Fibroblast of peridontal ligament (primary cell): ENCODE measurements around the gene RPTOR.
"Not testable (repeated sequence)": the region's sequence is repeated elsewhere in the genome, so short reads cannot be mapped to it uniquely, and the experiment has no call there.

Source experiments
- DNase-seq: peaks from one replicate; pipeline ENCODE4 v3.0.0-alpha.2; 2010; ENCODE audit errors: extremely low read depth

RPTOR gene

GRCh38 chr17:80798595-80799537, 254.2 kb downstream of the RPTOR start:
- no peak for DNase-seq

DNA sequence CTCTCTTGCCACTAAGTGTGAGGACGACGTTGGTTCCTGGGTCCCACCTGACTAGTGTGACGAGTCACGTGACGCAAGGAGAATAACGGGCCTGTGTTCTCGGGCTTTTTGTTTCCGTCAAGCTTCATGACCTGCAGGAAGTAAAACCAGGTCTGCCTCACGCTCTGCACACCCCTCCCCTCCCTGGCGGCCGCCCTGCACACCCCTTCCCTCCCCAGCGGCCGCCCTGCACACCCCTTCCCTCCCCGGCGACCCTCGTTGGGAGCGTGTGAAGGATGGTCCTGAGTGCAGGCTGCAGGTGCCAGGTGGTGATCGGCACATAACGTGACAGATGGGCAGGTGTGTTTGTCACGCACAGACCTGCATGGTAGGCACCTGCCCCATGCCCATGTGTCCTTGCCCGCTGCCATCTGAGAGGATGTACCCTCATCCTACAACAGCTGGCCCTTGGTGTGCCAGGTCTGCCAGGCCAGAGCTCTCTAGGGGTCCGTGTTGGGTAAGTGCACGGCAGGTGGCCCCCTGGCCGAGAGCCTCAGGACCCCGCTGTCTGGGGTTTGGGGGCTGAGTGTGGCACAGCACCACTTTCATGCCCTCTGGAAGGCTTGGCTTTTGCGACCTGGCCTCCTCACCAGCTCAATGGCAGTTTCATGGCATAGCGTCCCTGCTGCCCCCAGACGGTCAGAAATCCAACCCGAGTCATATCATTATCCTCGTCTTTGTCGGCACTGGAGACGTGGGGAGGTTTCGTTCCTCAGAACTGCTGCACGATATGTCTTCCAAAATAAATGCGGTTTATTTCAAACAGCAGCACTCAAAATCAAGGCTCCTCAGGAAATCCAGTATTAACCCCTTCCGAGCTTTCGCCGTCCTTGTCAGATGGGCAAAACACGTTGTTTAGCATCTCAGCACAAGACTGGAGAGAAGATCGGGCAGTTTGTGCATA, 255.2 kb downstream of the RPTOR start:
- DNase-seq, result no peak

DNA sequence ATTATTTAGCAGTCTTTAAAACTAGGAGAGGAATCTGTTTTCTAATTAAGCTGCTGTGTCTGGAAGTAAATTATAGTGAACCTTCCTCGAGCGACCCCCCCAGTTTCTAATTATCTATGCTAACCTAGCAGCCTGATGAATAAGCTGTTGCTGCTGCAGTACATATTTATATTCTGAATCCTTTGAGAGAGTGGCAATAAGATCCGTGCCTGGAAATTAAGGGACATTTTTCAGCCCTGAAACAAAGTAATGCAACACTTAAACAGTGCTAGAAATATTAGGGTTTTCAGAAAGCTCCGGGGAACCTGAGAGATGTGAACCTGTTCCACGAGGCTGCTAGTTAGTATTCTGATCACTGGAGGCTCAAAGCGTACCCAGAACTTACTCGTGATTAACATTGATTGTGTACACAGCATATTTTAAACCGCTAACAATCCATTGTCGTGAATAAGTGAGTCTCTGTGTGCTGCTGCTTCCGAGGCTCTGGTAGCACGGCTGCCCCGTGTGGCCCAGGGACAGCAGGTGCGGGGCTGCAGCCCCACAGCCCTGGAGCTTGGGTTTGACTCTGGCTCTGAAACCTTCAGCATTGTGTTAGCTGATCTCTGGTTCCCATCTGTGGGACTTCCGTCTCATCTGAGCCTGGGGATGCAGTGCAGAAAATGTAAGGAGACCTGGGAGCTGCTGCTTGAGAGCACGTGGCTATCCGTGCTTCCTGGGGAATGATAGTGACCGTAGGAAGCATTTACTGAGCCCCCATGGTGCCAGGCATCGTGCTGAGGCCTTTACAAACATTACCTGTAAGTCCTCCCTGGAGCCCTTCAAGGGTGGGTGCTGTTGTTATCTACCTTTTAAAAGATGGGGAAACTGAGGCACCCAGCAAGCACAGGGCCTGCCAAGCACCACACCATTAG, 256.1 kb downstream of the RPTOR start:
- DNase-seq, result no peak

DNA sequence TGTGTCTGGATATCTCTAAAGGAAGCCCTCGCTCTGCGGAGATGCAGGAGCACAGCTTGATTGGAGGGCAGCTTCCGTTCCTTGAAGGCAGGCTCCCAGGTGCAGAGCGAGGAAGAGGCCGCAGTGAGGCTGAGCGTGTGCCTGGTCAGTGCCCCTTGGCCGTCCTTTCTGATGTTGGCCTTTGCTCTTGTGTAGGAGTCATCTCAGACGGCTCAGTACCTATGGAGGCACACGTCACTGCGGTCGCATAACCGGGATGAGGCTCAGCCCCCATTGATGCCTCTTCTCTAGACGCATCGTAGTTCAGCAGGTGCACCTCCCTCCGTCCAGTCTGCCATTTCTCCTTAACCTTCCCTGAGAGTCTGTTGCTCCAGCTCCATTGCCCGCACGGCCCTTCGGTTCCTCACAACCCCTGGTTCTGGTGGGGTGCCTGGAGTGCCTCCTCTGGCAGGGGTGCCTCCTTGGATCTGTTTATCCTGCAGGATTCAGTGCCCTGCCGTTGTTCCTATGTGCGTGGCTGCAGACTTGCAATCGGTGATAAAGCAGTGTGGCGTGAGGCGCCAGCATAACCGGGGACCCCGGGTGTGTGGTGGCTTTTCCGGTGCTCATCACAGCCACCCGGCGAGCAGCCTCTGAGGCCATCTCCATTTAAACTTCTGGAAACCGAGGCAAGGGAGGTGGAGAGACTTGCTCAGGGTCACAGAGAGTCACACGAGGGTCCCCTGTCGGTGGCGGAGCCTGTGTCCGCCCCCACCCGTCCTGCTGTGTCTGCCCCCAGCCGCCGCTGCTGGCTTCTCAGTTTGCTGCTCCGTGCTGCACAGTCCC, 258.2 kb downstream of the RPTOR start:
- no peak for DNase-seq

GRCh38 chr17:80803451-80804428, 259.1 kb downstream of the RPTOR start:
- DNase-seq, result no peak

DNA sequence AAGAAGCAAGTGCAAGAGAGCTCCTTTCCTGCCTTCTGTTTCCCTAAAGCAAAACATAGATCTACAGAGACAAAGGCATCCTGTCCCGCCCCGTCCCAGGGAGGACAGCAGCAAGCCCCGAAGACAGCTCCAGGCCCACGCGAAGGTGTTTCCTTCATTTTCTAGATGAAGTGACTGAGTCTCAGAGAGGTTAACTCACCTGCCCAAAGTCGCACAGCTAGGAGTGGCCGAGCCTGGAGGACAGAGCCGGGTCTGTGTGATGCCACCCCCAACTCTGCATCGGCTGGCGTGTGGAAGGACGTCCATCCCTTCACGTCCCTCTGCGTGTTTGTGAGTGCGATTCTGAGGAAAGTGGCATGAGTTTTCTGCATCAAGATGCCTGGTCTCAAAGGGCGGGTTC, 259.8 kb downstream of the RPTOR start:
- DNase-seq, result no peak

DNA sequence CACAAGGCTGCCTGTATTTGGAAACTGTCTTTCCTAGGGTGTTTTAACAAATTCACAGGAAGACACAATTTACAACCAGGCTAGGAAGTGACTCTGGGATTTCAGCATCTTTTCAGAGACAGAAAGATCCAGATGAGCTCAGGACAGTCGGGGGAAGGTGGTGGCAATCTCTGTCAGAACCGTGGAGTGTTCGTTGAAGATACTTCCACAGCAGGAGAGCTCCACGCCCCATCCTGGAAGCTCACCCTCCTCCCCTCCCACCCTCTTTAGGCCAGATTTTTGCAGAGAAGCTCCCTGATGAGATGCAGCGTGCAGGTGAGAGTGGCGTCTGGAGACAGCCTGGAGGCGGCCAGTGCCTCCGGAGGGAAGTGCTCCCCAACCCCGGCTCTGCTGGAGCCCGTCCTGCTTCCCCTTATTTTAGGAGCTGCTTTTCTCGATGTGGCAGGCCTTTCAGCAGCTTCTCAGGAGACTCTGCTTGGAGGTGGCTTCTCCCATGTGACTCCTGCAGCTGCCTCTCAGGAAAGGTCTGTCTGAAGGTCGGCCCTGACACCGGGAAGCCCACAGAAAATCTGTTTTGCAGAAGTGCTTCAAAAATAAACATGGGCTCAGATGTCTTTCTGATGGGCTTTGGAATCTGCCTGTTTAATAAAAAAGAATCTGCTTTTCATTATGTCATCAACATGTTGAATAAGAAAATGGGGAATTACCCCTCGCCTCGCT, 260.6 kb downstream of the RPTOR start:
- DNase-seq, result peak; percentile 53

GRCh38 chr17:80807014-80807413, 262.4 kb downstream of the RPTOR start:
- no peak for DNase-seq

GRCh38 chr17:80807882-80808281, 263.2 kb downstream of the RPTOR start:
- DNase-seq, result no peak

- no peak for DNase-seq
Observed at GRCh38 chr17:80811181-80812105, 266.8 kb downstream of the RPTOR start.

DNA sequence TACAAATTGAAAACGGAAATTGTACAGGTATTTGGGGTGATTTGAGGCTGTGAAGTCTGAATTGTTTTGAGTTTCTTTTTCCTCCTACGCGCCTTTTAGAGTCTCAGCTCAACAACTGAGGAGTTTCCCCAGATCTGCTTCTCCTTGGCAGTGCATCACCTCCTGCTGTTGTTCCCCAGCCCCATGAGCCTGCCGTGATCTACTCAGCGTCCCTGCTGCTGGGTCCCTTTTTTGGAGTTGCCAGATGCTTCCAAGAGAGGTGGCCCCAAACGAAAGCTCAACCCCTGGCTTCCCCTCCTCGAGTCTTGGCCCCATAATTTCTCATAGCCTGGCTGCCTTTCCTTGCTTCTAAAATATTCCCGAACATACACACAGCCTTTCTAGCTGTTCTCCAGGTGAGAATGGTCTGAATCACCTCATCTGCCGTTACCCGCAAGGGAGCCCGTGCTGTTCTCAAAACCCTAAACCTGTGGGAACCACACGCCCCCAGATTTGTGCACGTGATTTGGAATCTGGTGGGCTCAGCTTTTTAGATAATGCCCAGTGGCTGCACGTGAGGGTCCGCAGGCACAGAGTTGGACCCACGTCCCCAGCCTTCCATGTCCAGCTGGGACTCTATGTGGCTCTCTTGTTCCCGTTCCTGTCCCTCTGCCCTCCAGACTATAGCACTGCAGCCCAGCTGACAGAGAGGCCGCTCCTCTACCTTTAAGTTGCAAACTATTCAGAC, 267.9 kb downstream of the RPTOR start:
- no peak for DNase-seq

DNA sequence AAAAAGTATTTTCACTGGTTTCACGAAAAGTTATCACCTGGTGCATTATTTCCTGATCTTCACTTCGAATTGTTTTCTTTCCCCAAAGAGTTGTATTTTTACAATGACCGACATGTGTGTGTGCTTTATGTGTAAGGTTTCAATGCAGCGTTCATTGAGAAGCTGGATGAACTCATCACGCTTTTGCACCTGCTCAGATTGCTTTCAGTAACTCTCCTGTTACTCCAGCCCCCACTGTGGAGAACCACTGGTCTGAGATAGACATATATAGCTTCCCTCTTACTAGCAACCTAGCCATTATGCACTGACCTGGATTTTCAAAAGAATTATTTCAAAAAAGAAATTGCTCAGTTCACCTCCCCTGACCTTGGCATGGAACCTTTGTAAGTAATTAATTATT, 268.7 kb downstream of the RPTOR start:
- DNase-seq, result no peak

GRCh38 chr17:80814491-80814890, 269.9 kb downstream of the RPTOR start:
- no peak for DNase-seq

- no peak for DNase-seq
Observed at GRCh38 chr17:80815151-80815681, 270.6 kb downstream of the RPTOR start.

DNA sequence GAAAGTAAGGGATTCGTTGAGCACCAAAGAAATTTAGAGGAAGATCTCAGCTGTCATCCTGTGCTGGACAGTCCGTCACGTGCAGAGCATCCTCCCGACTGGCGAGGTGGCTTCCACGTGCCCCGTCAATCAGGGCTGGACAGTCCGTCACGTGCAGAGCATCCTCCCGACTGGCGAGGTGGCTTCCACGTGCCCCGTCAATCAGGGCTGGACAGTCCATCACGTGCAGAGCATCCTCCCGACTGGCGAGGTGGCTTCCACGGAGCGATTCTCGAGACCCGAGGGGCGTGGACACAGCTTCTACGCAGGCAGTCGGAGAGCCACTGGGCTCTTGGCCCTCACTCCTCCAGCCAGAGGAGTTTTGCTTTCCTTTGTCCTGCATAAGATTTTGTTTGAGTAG, 271.1 kb downstream of the RPTOR start:
- DNase-seq, result not testable (repeated sequence)

DNA sequence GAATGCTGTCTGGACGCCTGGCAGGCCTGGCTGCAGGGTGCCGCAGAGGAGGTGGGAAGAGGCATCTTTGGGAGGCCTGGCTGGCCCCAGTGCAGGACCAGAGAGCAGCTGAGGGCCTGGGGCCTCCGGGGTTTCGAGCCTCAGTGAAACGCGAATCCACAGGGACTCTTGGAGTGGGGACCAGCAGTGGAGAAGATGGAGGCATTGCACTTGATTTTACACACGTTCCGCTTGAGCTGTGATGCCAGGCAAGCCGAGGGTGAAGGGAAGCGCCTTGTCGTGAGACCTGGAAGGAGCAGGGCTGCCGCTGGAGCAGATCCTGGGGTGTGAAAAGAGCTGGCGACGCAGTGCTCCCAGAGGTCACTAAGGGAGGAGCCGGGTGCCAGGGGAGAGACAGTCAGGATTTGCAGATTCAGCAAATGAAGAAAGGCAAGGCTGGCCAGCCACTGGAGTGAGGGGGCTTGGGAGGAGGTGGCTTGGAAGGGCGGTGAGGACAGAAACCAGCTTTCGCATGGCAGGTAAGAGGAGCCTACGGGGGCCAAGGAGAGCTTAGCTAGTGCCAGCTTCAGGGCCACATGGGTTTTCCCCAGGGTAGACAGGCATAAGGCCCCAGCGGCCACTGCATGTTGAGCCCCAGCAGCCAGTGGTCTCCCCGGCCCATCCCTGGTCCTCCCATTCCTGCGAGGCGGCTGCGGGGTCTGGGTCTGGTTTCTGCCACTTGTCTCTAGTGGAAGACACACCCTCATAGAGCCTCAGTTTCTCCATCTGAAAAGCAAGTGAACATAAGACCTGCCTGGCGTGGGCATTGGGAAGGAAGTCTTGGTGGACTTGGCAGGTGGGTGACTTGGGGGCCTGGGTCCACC, 271.8 kb downstream of the RPTOR start:
- DNase-seq, result no peak
